Cardiac muscle cell (in vitro differentiated cells and primary cell): ENCODE results near the gene CEP43. TPM values are rescaled to one million over a fixed set of nuclear protein-coding genes. Genes with fewer than 3 reads are reported as not detected.

Experiments used
- DNase-seq, 2 donors: peaks; one replicate each; pipeline versions ENCODE4 v3.0.0 to v3.0.0-alpha.2; 2010 to 2017; ENCODE audit warnings: low read depth in 1 of 2, low spot score in 1 of 2
- H3K27ac ChIP-seq: fragments of 200-600 bp; sonication (generic); 2 replicates; pipeline ENCODE4 v1.5.1; 2016
- H3K27me3 ChIP-seq: fragments of 200-600 bp; sonication (generic); 2 replicates; pipeline ENCODE4 v1.6.0; 2016; ENCODE audit warnings: control low read depth
- H3K36me3 ChIP-seq: fragments of 200-600 bp; sonication (generic); 2 replicates; pipeline ENCODE4 v1.5.1; 2016; ENCODE audit warnings: control low read depth
- H3K4me1 ChIP-seq: fragments of 200-600 bp; sonication (generic); 2 replicates; pipeline ENCODE4 v1.8.1; 2017; ENCODE audit warnings: low read depth, mild to moderate bottlenecking, mixed run types
- H3K4me3 ChIP-seq: fragments of 200-600 bp; sonication (generic); 2 replicates; pipeline ENCODE4 v1.5.1; 2016; ENCODE audit warnings: mild to moderate bottlenecking
- H3K9me3 ChIP-seq: fragments of 200-600 bp; sonication (generic); 2 replicates; pipeline ENCODE4 v1.5.1; 2017; ENCODE audit warnings: low read depth, mild to moderate bottlenecking, control low read depth
- CTCF ChIP-seq: IDR thresholded peaks from 2 replicates; pipeline ENCODE4 v1.5.1; 2012; ENCODE audit warnings: low read depth, mild to moderate bottlenecking, low read length
- polyA plus RNA-seq: library from polyadenylated mRNA; unstranded; fragments of >200 nt; fragmentation: Nextera tagmentation; extraction: Ambion mirVana; gene quantifications from 2 replicates; pipeline ENCODE4 v1.2.1, GENCODE V29; 2016
- total RNA-seq: library from RNA; depleted of rRNA; stranded (reverse); fragments of >200 nt; gene quantifications from 2 replicates; pipeline ENCODE4 v1.2.3, GENCODE V29; 2016

Gene CEP43
- total and polyA plus RNA-seq, 2 experiments from 2014 or later = 18.3 to 26.1 TPM

DNA sequence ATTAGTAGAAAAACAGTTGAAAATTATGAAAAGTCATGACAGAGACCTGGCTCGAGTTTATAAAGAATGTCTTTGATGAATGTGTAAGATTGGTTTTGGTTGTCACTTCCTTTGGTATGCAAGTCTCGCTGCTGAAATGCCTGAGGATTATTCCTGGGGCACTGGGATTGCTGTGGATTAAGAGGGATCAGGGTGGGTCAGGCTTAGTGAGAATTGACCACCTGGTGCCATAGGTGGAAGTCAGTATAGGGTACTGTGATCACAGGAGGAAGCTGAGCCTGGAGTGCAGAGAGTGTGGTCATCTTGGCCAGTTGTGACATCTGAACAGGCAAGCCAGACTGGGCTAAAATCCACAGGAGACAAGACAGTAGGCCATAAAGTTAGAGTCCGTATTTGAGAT, 34.9 kb downstream of the CEP43 start:
- H3K9me3 ChIP-seq = no peaks in the 10 kb centered on the region
- no peak overlapping the region for H3K4me3 ChIP-seq
- no peak for DNase-seq
- H3K36me3 ChIP-seq = peaks cover 3% of the 10 kb centered on the region
- no peaks in the 10 kb centered on the region for H3K27me3 ChIP-seq
- no peak for TF ChIP-seq CTCF
- H3K4me1 ChIP-seq = peaks cover 19% of the 10 kb centered on the region
- no peak overlapping the region for H3K27ac ChIP-seq

DNA sequence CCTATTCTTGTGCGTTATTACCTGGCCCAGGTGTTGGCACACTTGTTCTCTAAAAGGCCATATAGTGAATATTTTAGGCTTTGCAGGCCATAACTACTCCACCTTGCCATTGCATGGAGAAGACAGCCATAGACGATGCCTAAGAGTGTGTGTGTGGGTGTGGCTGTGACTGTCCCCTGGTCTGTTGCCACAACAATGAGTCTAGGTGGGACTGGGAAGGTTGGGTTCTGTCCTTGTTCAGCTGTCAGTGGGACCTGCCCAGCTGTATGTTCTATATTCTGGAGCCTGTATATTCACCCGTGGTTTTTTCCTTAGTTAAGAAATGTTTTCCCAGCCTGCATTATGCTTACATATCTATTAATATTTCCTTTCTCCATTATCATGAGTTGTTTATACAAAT, 38.6 kb downstream of the CEP43 start:
- H3K4me3 ChIP-seq = no peak overlapping the region
- H3K36me3 ChIP-seq = peaks cover 11% of the 10 kb centered on the region
- TF ChIP-seq CTCF = no peak
- no peak for DNase-seq
- no peaks in the 10 kb centered on the region for H3K27me3 ChIP-seq
- no peaks in the 10 kb centered on the region for H3K4me1 ChIP-seq
- no peak overlapping the region for H3K27ac ChIP-seq
- H3K9me3 ChIP-seq = no peaks in the 10 kb centered on the region

DNA sequence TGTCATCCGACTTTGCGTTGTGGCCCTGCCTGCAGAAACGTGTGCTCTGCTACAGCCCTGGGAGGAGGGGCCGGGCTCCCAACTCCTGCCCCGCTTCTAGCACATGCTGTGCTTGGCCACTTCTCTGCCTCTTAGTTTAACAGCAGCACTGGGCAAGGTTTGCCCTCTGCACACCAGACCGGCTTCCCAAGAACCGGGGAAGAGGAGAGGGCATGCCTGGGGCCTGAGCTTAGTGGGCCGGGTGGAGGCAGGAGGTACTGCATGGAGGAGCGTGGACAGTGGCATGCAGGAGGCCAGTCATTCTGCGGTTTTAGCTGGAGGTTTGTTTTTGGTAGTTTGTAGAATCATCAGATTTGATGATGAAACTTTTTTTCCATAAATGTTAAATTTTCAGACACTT, 45.5 kb downstream of the CEP43 start:
- H3K36me3 ChIP-seq = peaks cover 8% of the 10 kb centered on the region
- TF ChIP-seq CTCF = no peak
- no peak overlapping the region for H3K27ac ChIP-seq
- DNase-seq = peak in 1 of 2 donors; percentile 6
- H3K27me3 ChIP-seq = no peaks in the 10 kb centered on the region
- H3K4me1 ChIP-seq = no peaks in the 10 kb centered on the region
- H3K4me3 ChIP-seq = no peak overlapping the region
- H3K9me3 ChIP-seq = no peaks in the 10 kb centered on the region

- no peaks in the 10 kb centered on the region for H3K4me1 ChIP-seq
- TF ChIP-seq CTCF = peak; percentile 12
- no peaks in the 10 kb centered on the region for H3K36me3 ChIP-seq
- H3K27me3 ChIP-seq = no peaks in the 10 kb centered on the region
- H3K27ac ChIP-seq = no peak overlapping the region
- no peak overlapping the region for H3K4me3 ChIP-seq
- H3K9me3 ChIP-seq = no peaks in the 10 kb centered on the region
- DNase-seq = no peak
Measured at GRCh38 chr6:167045828-167046580, 46.8 kb downstream of the CEP43 start.

- TF ChIP-seq CTCF = no peak
- H3K4me3 ChIP-seq = no peak overlapping the region
- no peaks in the 10 kb centered on the region for H3K9me3 ChIP-seq
- H3K36me3 ChIP-seq = no peaks in the 10 kb centered on the region
- H3K27ac ChIP-seq = no peak overlapping the region
- H3K4me1 ChIP-seq = no peaks in the 10 kb centered on the region
- H3K27me3 ChIP-seq = no peaks in the 10 kb centered on the region
- no peak for DNase-seq
Measured at GRCh38 chr6:167046861-167047495, 47.8 kb downstream of the CEP43 start.
